Measurements from ENCODE around the gene CDADC1. TPM values are rescaled to one million over a fixed set of nuclear protein-coding genes. Genes with fewer than 3 reads are reported as not detected.

CDADC1 gene
- total RNA-seq, 1 experiment from 2014 or later: 4.0 TPM

DNA sequence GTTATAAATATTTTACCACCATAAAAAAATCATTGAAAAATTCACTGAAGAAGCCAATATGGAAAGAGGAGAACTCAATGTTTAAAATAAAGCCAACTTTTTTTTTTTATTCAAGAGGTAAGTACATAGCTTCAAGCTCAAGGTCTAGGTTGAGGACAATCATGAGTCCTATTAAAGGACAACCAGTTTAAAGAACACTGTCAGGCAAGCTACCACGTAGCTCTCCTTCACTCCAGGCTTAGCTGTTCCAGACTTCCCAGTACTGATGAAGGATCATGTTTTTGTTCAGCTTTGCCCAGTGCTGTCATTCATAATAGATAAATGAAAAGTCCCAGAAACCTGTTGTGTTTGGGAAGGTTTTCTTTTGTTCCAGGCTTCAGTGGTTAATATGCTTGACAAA, 37.6 kb upstream of the CDADC1 start:
- Mint-ChIP-seq H3K4me1 (peaks cover 17% of the 10 kb centered on the region), H3K36me3 (peaks cover 10% of the 10 kb centered on the region), H3K9me3 (peaks cover 8% of the 10 kb centered on the region; the same call in 1 of the 2 replicates), H3K27ac (no peak overlapping the region), H3K4me3 (no peak overlapping the region), H3K27me3 (ENCODE audit: low read depth) (peaks cover 1% of the 10 kb centered on the region)
- ATAC-seq (no peak), DNase-seq (ENCODE audit: low spot score) (no peak)
- ChIA-PET CTCF (interaction anchor here (0.6 kb wide), 1 partner anchor 99 kb away, joined by 3 read pairs; no protein-coding TSS in a partner anchor), POLR2A (no interaction called here)
- TF ChIP-seq SOX15 (CRISPR knock-in tag; IDR thresholded peaks at IDR 0.05): no peak
- TF ChIP-seq PREB (CRISPR knock-in tag; IDR thresholded peaks at IDR 0.05; ENCODE audit: borderline replicate concordance): no peak
- TF ChIP-seq ZNF121 (CRISPR knock-in tag; IDR thresholded peaks at IDR 0.05): no peak
- TF ChIP-seq CBFB (CRISPR knock-in tag; IDR thresholded peaks at IDR 0.05; ENCODE audit: low read depth): no peak
- TF ChIP-seq ZMAT4 (CRISPR knock-in tag; IDR thresholded peaks at IDR 0.05): no peak
- TF ChIP-seq, protein P1, sequence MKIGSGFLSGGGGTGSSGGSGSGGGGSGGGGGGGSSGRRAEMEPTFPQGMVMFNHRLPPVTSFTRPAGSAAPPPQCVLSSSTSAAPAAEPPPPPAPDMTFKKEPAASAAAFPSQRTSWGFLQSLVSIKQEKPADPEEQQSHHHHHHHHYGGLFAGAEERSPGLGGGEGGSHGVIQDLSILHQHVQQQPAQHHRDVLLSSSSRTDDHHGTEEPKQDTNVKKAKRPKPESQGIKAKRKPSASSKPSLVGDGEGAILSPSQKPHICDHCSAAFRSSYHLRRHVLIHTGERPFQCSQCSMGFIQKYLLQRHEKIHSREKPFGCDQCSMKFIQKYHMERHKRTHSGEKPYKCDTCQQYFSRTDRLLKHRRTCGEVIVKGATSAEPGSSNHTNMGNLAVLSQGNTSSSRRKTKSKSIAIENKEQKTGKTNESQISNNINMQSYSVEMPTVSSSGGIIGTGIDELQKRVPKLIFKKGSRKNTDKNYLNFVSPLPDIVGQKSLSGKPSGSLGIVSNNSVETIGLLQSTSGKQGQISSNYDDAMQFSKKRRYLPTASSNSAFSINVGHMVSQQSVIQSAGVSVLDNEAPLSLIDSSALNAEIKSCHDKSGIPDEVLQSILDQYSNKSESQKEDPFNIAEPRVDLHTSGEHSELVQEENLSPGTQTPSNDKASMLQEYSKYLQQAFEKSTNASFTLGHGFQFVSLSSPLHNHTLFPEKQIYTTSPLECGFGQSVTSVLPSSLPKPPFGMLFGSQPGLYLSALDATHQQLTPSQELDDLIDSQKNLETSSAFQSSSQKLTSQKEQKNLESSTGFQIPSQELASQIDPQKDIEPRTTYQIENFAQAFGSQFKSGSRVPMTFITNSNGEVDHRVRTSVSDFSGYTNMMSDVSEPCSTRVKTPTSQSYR (CRISPR knock-in tag; IDR thresholded peaks at IDR 0.05): no peak
- no peak for TF ChIP-seq GABPB1 (CRISPR knock-in tag; IDR thresholded peaks at IDR 0.05)
- TF ChIP-seq HMGA2 (CRISPR knock-in tag; IDR thresholded peaks at IDR 0.05): no peak
- TF ChIP-seq RORB (CRISPR knock-in tag; IDR thresholded peaks at IDR 0.05): no peak
- no peak for TF ChIP-seq ZNF138 (CRISPR knock-in tag; conservative IDR thresholded peaks at IDR 0.05)
- TF ChIP-seq AR (CRISPR knock-in tag; IDR thresholded peaks at IDR 0.05): no peak
- no peak for TF ChIP-seq OVOL2 (CRISPR knock-in tag; IDR thresholded peaks at IDR 0.05; ENCODE audit: borderline replicate concordance)
- TF ChIP-seq ZNF396 (CRISPR knock-in tag; IDR thresholded peaks at IDR 0.05; ENCODE audit: borderline replicate concordance): no peak

DNA sequence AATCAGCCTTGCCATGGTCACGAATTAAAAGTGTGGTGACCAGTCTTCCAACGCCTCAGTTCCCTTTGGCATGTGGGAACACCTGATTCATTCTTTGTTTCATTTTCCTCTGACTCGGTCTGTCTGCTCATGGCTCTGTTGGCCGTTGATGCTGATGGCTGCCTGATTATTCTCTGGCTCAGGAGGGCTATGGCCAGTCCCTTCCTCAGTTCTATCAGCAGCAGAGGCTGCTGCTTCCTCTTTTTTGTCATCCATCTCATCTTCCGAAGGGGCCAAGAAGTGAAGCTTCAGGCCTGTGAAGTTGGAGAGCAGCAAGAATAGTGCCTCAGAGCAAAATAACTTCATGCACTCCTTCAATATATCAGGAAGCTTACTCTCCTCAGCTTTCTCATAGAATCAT, 37.1 kb upstream of the CDADC1 start:
- Mint-ChIP-seq H3K4me3 (no peak overlapping the region), H3K4me1 (peaks cover 20% of the 10 kb centered on the region), H3K36me3 (peaks cover 10% of the 10 kb centered on the region), H3K27me3 (ENCODE audit: low read depth) (peaks cover 5% of the 10 kb centered on the region), H3K9me3 (peaks cover 8% of the 10 kb centered on the region; the same call in 1 of the 2 replicates), H3K27ac (no peak overlapping the region)
- DNase-seq (ENCODE audit: low spot score) (no peak), ATAC-seq (no peak)
- ChIA-PET CTCF (interaction anchor here (0.7 kb wide), 1 partner anchor 71 kb away, joined by 3 read pairs; no protein-coding TSS in a partner anchor), POLR2A (no interaction called here)
- TF ChIP-seq, protein P2, sequence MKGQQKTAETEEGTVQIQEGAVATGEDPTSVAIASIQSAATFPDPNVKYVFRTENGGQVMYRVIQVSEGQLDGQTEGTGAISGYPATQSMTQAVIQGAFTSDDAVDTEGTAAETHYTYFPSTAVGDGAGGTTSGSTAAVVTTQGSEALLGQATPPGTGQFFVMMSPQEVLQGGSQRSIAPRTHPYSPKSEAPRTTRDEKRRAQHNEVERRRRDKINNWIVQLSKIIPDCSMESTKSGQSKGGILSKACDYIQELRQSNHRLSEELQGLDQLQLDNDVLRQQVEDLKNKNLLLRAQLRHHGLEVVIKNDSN (CRISPR knock-in tag; IDR thresholded peaks at IDR 0.05): no peak
- TF ChIP-seq, protein P3, sequence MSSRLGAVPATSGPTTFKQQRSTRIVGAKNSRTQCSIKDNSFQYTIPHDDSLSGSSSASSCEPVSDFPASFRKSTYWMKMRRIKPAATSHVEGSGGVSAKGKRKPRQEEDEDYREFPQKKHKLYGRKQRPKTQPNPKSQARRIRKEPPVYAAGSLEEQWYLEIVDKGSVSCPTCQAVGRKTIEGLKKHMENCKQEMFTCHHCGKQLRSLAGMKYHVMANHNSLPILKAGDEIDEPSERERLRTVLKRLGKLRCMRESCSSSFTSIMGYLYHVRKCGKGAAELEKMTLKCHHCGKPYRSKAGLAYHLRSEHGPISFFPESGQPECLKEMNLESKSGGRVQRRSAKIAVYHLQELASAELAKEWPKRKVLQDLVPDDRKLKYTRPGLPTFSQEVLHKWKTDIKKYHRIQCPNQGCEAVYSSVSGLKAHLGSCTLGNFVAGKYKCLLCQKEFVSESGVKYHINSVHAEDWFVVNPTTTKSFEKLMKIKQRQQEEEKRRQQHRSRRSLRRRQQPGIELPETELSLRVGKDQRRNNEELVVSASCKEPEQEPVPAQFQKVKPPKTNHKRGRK (CRISPR knock-in tag; IDR thresholded peaks at IDR 0.05; ENCODE audit: borderline replicate concordance): no peak
- TF ChIP-seq ATF6 (CRISPR knock-in tag; IDR thresholded peaks at IDR 0.05) (no peak), SP1 (CRISPR knock-in tag; conservative IDR thresholded peaks at IDR 0.05) (no peak), CREM (CRISPR knock-in tag; IDR thresholded peaks at IDR 0.05) (no peak), HMGA2 (CRISPR knock-in tag; IDR thresholded peaks at IDR 0.05) (no peak), TEAD4 (CRISPR knock-in tag; IDR thresholded peaks at IDR 0.05) (no peak), MYBL2 (CRISPR knock-in tag; IDR thresholded peaks at IDR 0.05) (no peak), ZNF671 (CRISPR knock-in tag; IDR thresholded peaks at IDR 0.05) (no peak)
- TF ChIP-seq, protein P4, sequence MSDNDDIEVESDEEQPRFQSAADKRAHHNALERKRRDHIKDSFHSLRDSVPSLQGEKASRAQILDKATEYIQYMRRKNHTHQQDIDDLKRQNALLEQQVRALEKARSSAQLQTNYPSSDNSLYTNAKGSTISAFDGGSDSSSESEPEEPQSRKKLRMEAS (CRISPR knock-in tag; IDR thresholded peaks at IDR 0.05): no peak
- TF ChIP-seq, protein P5, sequence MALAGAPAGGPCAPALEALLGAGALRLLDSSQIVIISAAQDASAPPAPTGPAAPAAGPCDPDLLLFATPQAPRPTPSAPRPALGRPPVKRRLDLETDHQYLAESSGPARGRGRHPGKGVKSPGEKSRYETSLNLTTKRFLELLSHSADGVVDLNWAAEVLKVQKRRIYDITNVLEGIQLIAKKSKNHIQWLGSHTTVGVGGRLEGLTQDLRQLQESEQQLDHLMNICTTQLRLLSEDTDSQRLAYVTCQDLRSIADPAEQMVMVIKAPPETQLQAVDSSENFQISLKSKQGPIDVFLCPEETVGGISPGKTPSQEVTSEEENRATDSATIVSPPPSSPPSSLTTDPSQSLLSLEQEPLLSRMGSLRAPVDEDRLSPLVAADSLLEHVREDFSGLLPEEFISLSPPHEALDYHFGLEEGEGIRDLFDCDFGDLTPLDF (CRISPR knock-in tag; IDR thresholded peaks at IDR 0.05): no peak

Data from WTC11 (cell line).